Transverse colon (tissue), 4 donors: Measurements from ENCODE around the gene NDUFS6. TPM values are rescaled to one million over a fixed set of nuclear protein-coding genes. Genes with fewer than 3 reads are reported as not detected.

Experiments
- DNase-seq: peaks from one replicate; pipeline ENCODE4 v3.0.0-alpha.2; 2019
- H3K27ac ChIP-seq, 4 donors: fragments of 200-600 bp; sonication (generic); 2 replicates each; pipeline ENCODE4 v1.5.1; 2016 to 2018; ENCODE audit warnings: inconsistent platforms in 4 of 4
- H3K27me3 ChIP-seq: fragments of 200-600 bp; sonication (generic); 2 replicates; pipeline ENCODE4 v1.5.1; 2017; ENCODE audit warnings: inconsistent platforms
- H3K36me3 ChIP-seq, 4 donors: fragments of 200-600 bp; sonication (generic); 2 replicates each; pipeline ENCODE4 v1.5.1; 2017 to 2019; ENCODE audit warnings: inconsistent platforms in 4 of 4
- H3K4me1 ChIP-seq, 4 donors: fragments of 200-600 bp; sonication (generic); 2 replicates each; pipeline ENCODE4 v1.5.1; 2017 to 2020; ENCODE audit warnings: inconsistent platforms in 4 of 4
- H3K4me3 ChIP-seq, 4 donors: fragments of 200-600 bp; sonication (generic); 1 replicate in 1 of 4; 2 replicates in 3 of 4; pipeline versions ENCODE4 v1.5.1 to v1.6.1; 2017 to 2019; ENCODE audit warnings: inconsistent platforms in 4 of 4
- H3K9me3 ChIP-seq, 2 donors: fragments of 200-600 bp; sonication (generic); 2 replicates each; pipeline ENCODE4 v1.5.1; 2017 to 2019; ENCODE audit warnings: inconsistent platforms in 2 of 2
- EP300 ChIP-seq: sonication (generic); formaldehyde crosslinking; IDR thresholded peaks from one replicate; pipeline ENCODE4 v1.6.1; 2017; ENCODE audit warnings: antibody characterized with exemption, low read depth
- POLR2A ChIP-seq: fragments of 450-650 bp; IDR thresholded peaks from one replicate; pipeline ENCODE4 v1.6.1; 2016; ENCODE audit warnings: antibody characterized with exemption, mild to moderate bottlenecking, moderate library complexity
- POLR2AphosphoS5 ChIP-seq, 3 donors: sonication (generic); formaldehyde crosslinking; IDR thresholded peaks; one replicate each; pipeline ENCODE4 v1.6.1; 2016; ENCODE audit warnings: antibody characterized with exemption in 3 of 3
- WGBS, 2 donors: methylation state at CpG; one replicate each; pipeline ENCODE4 v1.1.5; 2018; ENCODE audit warnings: low coverage in 1 of 2; 5-methylcytosine and 5-hydroxymethylcytosine counted together
- in situ Hi-C, 4 donors: fragments of 200-750 bp; cut with MboI; loops; one replicate each; pipeline versions ENCODE4 v1.15.0 to v1.15.1; 2017; ENCODE audit warnings: low sequenced_read_pairs in 3 of 4, low pct_ligation_motif_present in 1 of 4, low pct_unique_long_range_greater_than_20kb in 1 of 4
- intact Hi-C: fragments of 100-400 bp; cut with DNase I; formaldehyde crosslinking; loops from one replicate; pipeline ENCODE4 v1.15.1; 2023; ENCODE audit warnings: low total_unique reads
- total RNA-seq, 4 donors: library from RNA; depleted of rRNA; stranded (reverse); fragments of >200 nt; gene quantifications; one replicate each; pipeline ENCODE4 v1.1.0, GENCODE V29; 2016
- TF ChIP-seq, protein P1 (sequence below), 5 experiments: fragments of 200-600 bp in 3 of 5; fragments of 450-650 bp in 2 of 5; sonication (generic) in 3 of 5; IDR thresholded peaks; 1 replicate in 2 of 5; 2 replicates in 3 of 5; pipeline ENCODE4 v1.5.1; 2016 to 2017; ENCODE audit warnings: antibody characterized with exemption in 5 of 5, inconsistent platforms in 3 of 5, mild to moderate bottlenecking in 2 of 5, moderate library complexity in 1 of 5

The NDUFS6 gene
- total RNA-seq, 4 donors from 2014 or later = 36.4 to 133 (median 66.4) TPM

DNA sequence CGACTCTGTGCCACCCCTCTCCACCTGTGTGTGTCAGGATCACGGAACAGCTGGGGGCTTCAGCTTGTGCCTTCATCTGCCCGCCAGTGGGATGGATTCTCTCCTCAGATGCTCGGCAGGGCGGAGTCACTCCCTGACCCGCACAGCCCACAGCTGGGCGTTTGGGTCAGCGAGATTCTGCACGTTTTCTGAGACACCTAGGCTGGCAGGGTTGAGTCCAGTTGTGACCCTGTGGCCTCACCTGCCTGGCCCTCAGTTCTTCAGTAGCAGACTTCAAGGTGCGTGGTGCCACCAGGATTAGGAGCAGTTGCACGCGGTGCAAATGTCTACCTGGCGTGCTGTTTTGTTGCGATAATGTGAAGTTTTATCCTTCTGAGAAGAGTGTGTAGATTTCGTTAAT lies 5.0 kb downstream of the NDUFS6 start:
- H3K4me1 ChIP-seq = peaks cover 5 to 14% (median 9%) of the 10 kb centered on the region in 4 donors
- no peaks in the 10 kb centered on the region for H3K27me3 ChIP-seq
- no peak overlapping the region for H3K27ac ChIP-seq
- intact Hi-C loops (no loop called here), in situ Hi-C loops (no loop called here)
- TF ChIP-seq EP300 (no peak), POLR2A (no peak), POLR2AphosphoS5 (IDR thresholded peaks at IDR 0.05) (no peak)
- TF ChIP-seq, protein P1, sequence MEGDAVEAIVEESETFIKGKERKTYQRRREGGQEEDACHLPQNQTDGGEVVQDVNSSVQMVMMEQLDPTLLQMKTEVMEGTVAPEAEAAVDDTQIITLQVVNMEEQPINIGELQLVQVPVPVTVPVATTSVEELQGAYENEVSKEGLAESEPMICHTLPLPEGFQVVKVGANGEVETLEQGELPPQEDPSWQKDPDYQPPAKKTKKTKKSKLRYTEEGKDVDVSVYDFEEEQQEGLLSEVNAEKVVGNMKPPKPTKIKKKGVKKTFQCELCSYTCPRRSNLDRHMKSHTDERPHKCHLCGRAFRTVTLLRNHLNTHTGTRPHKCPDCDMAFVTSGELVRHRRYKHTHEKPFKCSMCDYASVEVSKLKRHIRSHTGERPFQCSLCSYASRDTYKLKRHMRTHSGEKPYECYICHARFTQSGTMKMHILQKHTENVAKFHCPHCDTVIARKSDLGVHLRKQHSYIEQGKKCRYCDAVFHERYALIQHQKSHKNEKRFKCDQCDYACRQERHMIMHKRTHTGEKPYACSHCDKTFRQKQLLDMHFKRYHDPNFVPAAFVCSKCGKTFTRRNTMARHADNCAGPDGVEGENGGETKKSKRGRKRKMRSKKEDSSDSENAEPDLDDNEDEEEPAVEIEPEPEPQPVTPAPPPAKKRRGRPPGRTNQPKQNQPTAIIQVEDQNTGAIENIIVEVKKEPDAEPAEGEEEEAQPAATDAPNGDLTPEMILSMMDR (IDR thresholded peaks at IDR 0.05) = no peak
- WGBS, 2 donors = 96 to 100% methylated on average over 3 to 14 of the region's 15 CpGs
- DNase-seq = no peak
- peaks cover 0 to 34% (median 21%) of the 10 kb centered on the region in 4 donors for H3K36me3 ChIP-seq
- H3K4me3 ChIP-seq = no peak overlapping the region
- H3K9me3 ChIP-seq = no peaks in the 10 kb centered on the region

DNA sequence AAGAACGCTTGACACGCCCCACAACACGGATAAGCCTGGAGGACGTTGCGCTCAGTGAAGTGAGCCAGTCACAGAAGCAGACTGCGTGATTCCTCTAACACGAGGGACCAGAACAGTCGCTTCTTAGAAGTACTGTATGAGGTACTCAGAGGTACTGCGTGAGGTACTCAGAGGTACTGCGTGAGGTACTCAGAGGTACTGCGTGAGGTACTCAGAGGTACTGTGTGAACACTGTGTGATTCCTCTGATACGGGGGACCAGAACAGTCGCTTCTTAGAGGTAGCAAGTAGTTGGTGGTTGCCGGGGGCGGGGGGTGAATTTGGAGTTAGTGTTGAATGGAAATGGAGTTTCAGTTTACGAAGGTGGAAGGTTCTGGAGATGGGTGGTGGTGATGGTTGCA lies 5.8 kb downstream of the NDUFS6 start:
- Histone ChIP-seq H3K9me3 (no peaks in the 10 kb centered on the region), H3K4me1 (peaks cover 5 to 11% (median 7%) of the 10 kb centered on the region in 4 donors), H3K27ac (no peak overlapping the region), H3K4me3 (no peak overlapping the region), H3K36me3 (peaks cover 0 to 42% (median 24%) of the 10 kb centered on the region in 4 donors), H3K27me3 (no peaks in the 10 kb centered on the region)
- intact Hi-C loops (no loop called here), in situ Hi-C loops (no loop called here)
- no peak for DNase-seq
- WGBS, 2 donors = 88% methylated on average over 16 of the region's 16 CpGs
- TF ChIP-seq EP300 = no peak
- TF ChIP-seq POLR2AphosphoS5 (IDR thresholded peaks at IDR 0.05) = no peak

DNA sequence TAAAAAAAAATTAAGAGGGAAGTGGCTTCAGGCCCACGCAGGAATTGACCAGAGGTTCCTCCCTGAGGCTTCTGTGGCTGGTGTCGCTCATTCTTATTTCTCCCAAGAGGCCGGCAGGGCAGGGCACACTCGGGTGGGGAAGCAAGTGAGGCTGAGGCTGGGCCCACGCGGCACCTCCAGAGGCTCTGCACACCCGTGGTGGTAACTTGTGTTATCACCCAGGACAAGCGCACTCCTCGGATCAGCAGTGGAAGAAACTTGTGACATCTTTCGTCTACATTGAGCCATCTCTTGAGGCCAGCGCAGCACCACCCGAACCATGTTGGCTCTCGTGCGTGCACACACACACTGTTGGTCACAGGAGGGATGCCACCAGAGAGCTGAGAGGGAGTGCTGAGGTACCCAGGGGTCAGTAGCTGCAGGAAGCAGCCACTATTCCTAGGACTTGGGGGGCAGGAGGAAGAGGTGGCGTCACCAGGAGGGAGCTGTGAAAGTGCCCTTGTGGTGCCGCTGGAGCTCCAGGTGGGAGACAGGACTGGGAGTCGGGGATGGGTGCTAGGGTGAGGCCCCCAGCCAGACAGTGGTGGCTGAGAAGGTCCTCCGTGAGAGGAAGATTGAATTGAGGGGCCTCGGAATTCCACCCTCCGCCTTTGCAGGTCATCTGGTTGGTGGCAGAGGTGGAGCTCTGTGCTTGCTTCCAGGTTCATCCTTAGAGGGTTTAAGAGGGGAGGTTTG lies 6.4 kb downstream of the NDUFS6 start:
- Histone ChIP-seq H3K9me3 (no peaks in the 10 kb centered on the region), H3K4me1 (peaks cover 0 to 5% (median under 1%) of the 10 kb centered on the region in 4 donors), H3K27me3 (no peaks in the 10 kb centered on the region), H3K27ac (no peak overlapping the region), H3K36me3 (peaks cover 0 to 44% (median 25%) of the 10 kb centered on the region in 4 donors), H3K4me3 (no peak overlapping the region)
- no peak for DNase-seq
- intact Hi-C loops = no loop called here
- TF ChIP-seq POLR2A (no peak), POLR2AphosphoS5 (IDR thresholded peaks at IDR 0.05) (no peak), EP300 (no peak)
- TF ChIP-seq, protein P1 (IDR thresholded peaks at IDR 0.05) = no peak
- in situ Hi-C loops = no loop called here
- 88 to 93% methylated on average over 3 to 20 of the region's 20 CpGs for WGBS, 2 donors

DNA sequence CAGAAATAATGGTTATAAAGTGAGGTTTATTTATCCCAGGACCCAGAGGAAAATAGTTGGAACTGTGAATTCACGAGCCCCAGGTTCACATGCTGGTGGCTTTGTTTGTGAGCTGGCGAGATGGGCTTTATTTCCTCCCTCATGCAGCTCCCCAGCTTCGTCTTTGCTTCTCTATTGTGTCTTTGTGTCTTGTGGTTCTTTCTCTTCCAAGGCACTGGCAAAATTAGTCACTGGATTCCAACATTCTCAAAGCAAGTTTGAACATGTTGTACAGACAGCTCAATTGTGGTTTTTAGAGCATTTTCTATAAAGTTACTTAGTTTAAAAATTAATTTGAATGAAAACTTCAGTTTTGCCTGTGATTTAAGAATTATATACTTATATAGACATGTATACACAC lies 7.2 kb downstream of the NDUFS6 start:
- DNase-seq = no peak
- Histone ChIP-seq H3K4me3 (no peak overlapping the region), H3K9me3 (no peaks in the 10 kb centered on the region), H3K36me3 (peaks cover 0 to 47% (median 24%) of the 10 kb centered on the region in 4 donors), H3K27me3 (no peaks in the 10 kb centered on the region), H3K4me1 (no peaks in the 10 kb centered on the region), H3K27ac (no peak overlapping the region)
- in situ Hi-C loops = no loop called here
- no peak for TF ChIP-seq EP300
- TF ChIP-seq, protein P1 (IDR thresholded peaks at IDR 0.05) = no peak
- TF ChIP-seq POLR2A = no peak
- no peak for TF ChIP-seq POLR2AphosphoS5 (IDR thresholded peaks at IDR 0.05)
- 63 to 76% methylated on average over 3 of the region's 3 CpGs for WGBS, 2 donors
- intact Hi-C loops = no loop called here
